Adrenal gland (tissue), 12 donors: ENCODE data around the gene CHD9. TPM values are rescaled to one million over a fixed set of nuclear protein-coding genes. Genes with fewer than 3 reads are reported as not detected.

Experiments
- DNase-seq, 7 donors: peaks; one replicate each; pipeline ENCODE4 v3.0.0-alpha.2; 2019 to 2020
- H3K27ac ChIP-seq, 5 donors: fragments of 200-600 bp; sonication (generic) in 4 of 5; 1 replicate in 3 of 5; 2 replicates in 2 of 5; pipeline versions ENCODE4 v1.5.1 to v1.8.0; 2016 to 2020; ENCODE audit warnings: mild to moderate bottlenecking in 1 of 5
- H3K27me3 ChIP-seq: fragments of 200-600 bp; 2 replicates; pipeline ENCODE4 v1.8.0; 2021
- H3K36me3 ChIP-seq, 2 donors: fragments of 200-600 bp; replicated peaks in 1 of 2; 1 replicate in 1 of 2; 2 replicates in 1 of 2; pipeline versions ENCODE4 v1.5.1 to v1.8.0; 2018 to 2022
- H3K4me1 ChIP-seq, 2 donors: fragments of 200-600 bp; replicated peaks in 1 of 2; 1 replicate in 1 of 2; 2 replicates in 1 of 2; pipeline versions ENCODE4 v1.5.1 to v1.8.0; 2018 to 2021
- H3K4me3 ChIP-seq, 4 donors: fragments of 200-600 bp; sonication (generic) in 3 of 4; one replicate each; pipeline ENCODE4 v1.5.1; 2016 to 2018
- H3K9me3 ChIP-seq, 3 donors: fragments of 200-600 bp; sonication (generic) in 1 of 3; replicated peaks in 1 of 3; 1 replicate in 2 of 3; 2 replicates in 1 of 3; pipeline versions ENCODE4 v1.5.1 to v1.8.0; 2016 to 2021
- CTCF ChIP-seq, 6 experiments: fragments of 450-650 bp in 4 of 6; fragments of 200-600 bp in 2 of 6; sonication (generic) in 1 of 6; IDR thresholded peaks; 1 replicate in 5 of 6; 2 replicates in 1 of 6; pipeline versions ENCODE4 v1.5.1 to v1.8.0; 2016 to 2021; ENCODE audit warnings: antibody characterized with exemption in 6 of 6, mild to moderate bottlenecking in 2 of 6, moderate library complexity in 1 of 6
- POLR2A ChIP-seq, 2 donors: fragments of 450-650 bp; IDR thresholded peaks; one replicate each; pipeline ENCODE4 v1.6.1; 2017; ENCODE audit warnings: antibody characterized with exemption in 2 of 2, mild to moderate bottlenecking in 2 of 2, moderate library complexity in 1 of 2
- WGBS, 4 donors: extraction: QIAGEN DNeasy Blood & Tissue Kit in 2 of 4; methylation state at CpG; one replicate each; pipeline versions ENCODE4 v1.1.5 to v1.1.7; 2013 to 2017; 5-methylcytosine and 5-hydroxymethylcytosine counted together
- intact Hi-C, 2 donors: fragments of 100-400 bp; cut with DNase I; formaldehyde crosslinking; loops; one replicate each; pipeline versions ENCODE4 v1.14.1 to v1.15.0; 2022 to 2023
- polyA plus RNA-seq, 3 donors: library from polyadenylated mRNA; stranded (reverse); fragments of 200-250 nt in 2 of 3; fragments of 350-450 nt in 1 of 3; fragmentation: Illumina TruSeq in 1 of 3; extraction: RNeasy Lipid Tissue Mini Kit (QIAGEN cat#74804) in 1 of 3; gene quantifications; one replicate each; pipeline ENCODE4 v1.2.3, GENCODE V29; 2013 to 2014
- total RNA-seq, 9 donors: library from RNA; depleted of rRNA in 4 of 9; stranded (reverse); fragments of >200 nt in 4 of 9; fragments of 120-200 nt in 1 of 9; fragmentation: NEBNext Ultra II Directional in 1 of 9; extraction: Animal tissue kit (Norgen Biotek cat#: 25700) in 1 of 9; gene quantifications; one replicate each; pipeline versions ENCODE4 v1.1.0 to v1.2.4, GENCODE V29; 2013 to 2023
- donor health status: healthy with polysubstance abuse.
- donor health status: Bipolar disorder and iron deficiency.
- donor health status: DM: yes; HTN: yes; CAD: no.
- donor health status: DM: no; HTN: no; CAD: no.
- donor health status: DM: no; HTN: no; CAD: no.
- donor health status: DM: yes; HTN: yes; CAD: no.

The CHD9 gene
- total and polyA plus RNA-seq, 12 donors = 10.0 to 95.9 (median 54.7) TPM

- no peaks in the 10 kb centered on the region for H3K36me3 ChIP-seq
- no peak for TF ChIP-seq POLR2A (IDR thresholded peaks at IDR 0.05)
- WGBS, 4 donors = 1 to 3% (median 1%) methylated on average over 15 to 37 of the region's 46 CpGs; no CpG with 5 or more reads in 1 of the 4 donors
- intact Hi-C loops = loop anchor here in 1 of 2 donors (2.0 to 10.0 kb wide), 2 partner anchors 74 to 76 kb away; partner anchors contain the start of gene CHD9
- no peak for DNase-seq
- H3K4me3 ChIP-seq = peak overlapping the region; percentile 36 to 93 (median 73)
- H3K27ac ChIP-seq = peak overlapping the region; percentile 76 to 96 (median 87)
- H3K9me3 ChIP-seq = no peaks in the 10 kb centered on the region
- no peaks in the 10 kb centered on the region for H3K27me3 ChIP-seq
- H3K4me1 ChIP-seq = peaks cover 4 to 50% of the 10 kb centered on the region in 2 donors
Measured at GRCh38 chr16:53131050-53131362, 76.2 kb downstream of the CHD9 start.

GRCh38 chr16:53131363-53132071, 76.7 kb downstream of the CHD9 start:
- intact Hi-C loops = loop anchor here in 1 of 2 donors (2.0 to 10.0 kb wide), 2 partner anchors 73 to 77 kb away; partner anchors contain the start of gene CHD9
- H3K36me3 ChIP-seq = no peaks in the 10 kb centered on the region
- H3K27ac ChIP-seq = peak overlapping the region; percentile 81 to 96 (median 87)
- H3K9me3 ChIP-seq = no peaks in the 10 kb centered on the region
- peak overlapping the region; percentile 9 to 93 (median 61) for H3K4me3 ChIP-seq
- H3K4me1 ChIP-seq = peaks cover 4 to 50% of the 10 kb centered on the region in 2 donors
- TF ChIP-seq POLR2A (IDR thresholded peaks at IDR 0.05) = peak in 1 of 2 donors; percentile 57
- no peak for TF ChIP-seq CTCF (IDR thresholded peaks at IDR 0.05)
- peak; percentile 72 to 83 (median 80) for DNase-seq
- WGBS, 4 donors = 0% methylated on average over 9 to 76 of the region's 77 CpGs
- H3K27me3 ChIP-seq = no peaks in the 10 kb centered on the region

GRCh38 chr16:53132406-53132805, 77.6 kb downstream of the CHD9 start:
- Histone ChIP-seq H3K9me3 (no peaks in the 10 kb centered on the region), H3K4me1 (peaks cover 4 to 50% of the 10 kb centered on the region in 2 donors), H3K4me3 (peak overlapping the region in 1 of 4 donors; percentile 93), H3K27ac (peak overlapping the region in 3 of 5 donors; percentile 86 to 96 (median 87)), H3K27me3 (no peaks in the 10 kb centered on the region), H3K36me3 (no peaks in the 10 kb centered on the region)
- 64 to 76% (median 69%) methylated on average over 6 of the region's 6 CpGs for WGBS, 4 donors
- intact Hi-C loops = loop anchor here in 1 of 2 donors (10.0 kb wide), 1 partner anchor 72 kb away; no protein-coding TSS in a partner anchor
- DNase-seq = no peak
- no peak for TF ChIP-seq CTCF (IDR thresholded peaks at IDR 0.05)
- TF ChIP-seq POLR2A (IDR thresholded peaks at IDR 0.05) = no peak

GRCh38 chr16:53135329-53135728, 80.5 kb downstream of the CHD9 start:
- Histone ChIP-seq H3K4me3 (no peak overlapping the region), H3K9me3 (no peaks in the 10 kb centered on the region), H3K27ac (no peak overlapping the region), H3K36me3 (no peaks in the 10 kb centered on the region), H3K27me3 (no peaks in the 10 kb centered on the region), H3K4me1 (peaks cover 4 to 40% of the 10 kb centered on the region in 2 donors)
- TF ChIP-seq POLR2A (IDR thresholded peaks at IDR 0.05) = no peak
- TF ChIP-seq CTCF (IDR thresholded peaks at IDR 0.05) = no peak
- intact Hi-C loops = loop anchor here in 1 of 2 donors (10.0 kb wide), 1 partner anchor 69 kb away; no protein-coding TSS in a partner anchor
- DNase-seq = no peak
- 96 to 97% (median 97%) methylated on average over 2 of the region's 2 CpGs for WGBS, 4 donors
